T-helper 1 cell treated with Interleukin-12 subunit alpha and Interleukin-12 subunit beta and Interleukin-4 antibody, amounts not matched to agents 30 ng/mL and 1 ng/mL, for 36 hours (primary cell): ENCODE data around the gene DRICH1. TPM values are rescaled to one million over a fixed set of nuclear protein-coding genes. Genes with fewer than 3 reads are reported as not detected.
"Not testable (repeated sequence)": the region's sequence is repeated elsewhere in the genome, so short reads cannot be mapped to it uniquely, and the experiment has no call there.

Source experiments
- intact Hi-C: fragments of 100-400 bp; cut with micrococcal nuclease; formaldehyde crosslinking; loops from one replicate; pipeline ENCODE4 v1.15.1; 2024
- total RNA-seq: library from RNA; stranded (reverse); gene quantifications from 2 replicates; pipeline ENCODE4 v1.2.3, GENCODE V29; 2022

Gene DRICH1
- total RNA-seq, 1 donor from 2014 or later: 0.98 TPM

DNA sequence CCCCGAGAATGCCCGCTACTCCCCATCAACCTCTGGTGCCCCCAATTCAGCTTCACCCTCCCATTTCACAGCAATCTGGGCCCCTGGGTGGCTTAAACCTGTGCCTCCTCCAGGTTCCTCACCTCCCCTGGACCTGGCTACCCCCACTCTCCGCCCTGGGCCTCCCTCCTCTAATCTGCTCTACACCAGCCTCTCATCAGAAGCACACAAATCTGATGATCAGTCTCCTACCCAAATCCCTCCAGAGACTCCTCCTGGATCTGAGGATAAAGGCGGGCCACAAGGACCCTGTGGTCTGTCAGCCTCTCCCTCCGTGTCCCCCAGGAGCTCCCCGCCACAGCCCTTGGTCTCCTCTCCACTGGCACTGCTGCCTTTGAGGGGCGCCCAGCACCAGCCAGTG is 28.9 kb downstream of the DRICH1 start:
- intact Hi-C loops: no loop called here

DNA sequence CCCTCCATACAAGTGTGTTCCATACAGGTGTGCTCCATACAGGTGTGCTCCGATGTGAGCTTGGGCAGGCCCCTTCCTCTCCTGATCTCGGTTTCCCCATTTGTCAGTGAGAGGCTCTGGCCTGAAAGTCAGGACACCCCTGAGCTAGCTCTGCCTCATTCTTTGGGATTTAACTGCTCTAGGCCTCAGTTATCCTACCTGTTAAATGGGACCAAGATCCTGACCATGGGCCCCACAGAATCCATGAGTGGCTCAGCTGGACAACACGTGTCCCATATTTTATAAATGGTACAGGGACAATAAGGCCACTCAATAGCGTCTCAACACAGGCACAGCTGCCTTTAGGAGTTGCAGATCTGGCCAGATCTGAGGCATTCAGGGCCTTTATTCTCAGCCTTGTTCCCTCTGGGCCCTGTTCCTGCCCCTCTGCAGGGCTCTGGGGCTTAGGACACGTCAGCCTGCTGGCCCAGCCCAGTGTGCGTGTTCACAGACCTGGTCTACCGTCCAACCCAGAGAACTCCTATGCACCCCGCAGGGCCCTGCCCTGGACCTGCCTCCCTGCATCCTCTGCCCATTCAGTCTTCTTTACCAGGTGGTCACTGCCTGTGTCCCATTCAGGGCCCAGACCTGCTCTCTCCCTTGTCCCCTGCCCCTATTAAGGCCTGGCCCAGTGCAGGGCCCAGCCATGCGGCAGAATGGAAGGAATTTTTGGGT is 33.2 kb downstream of the DRICH1 start:
- intact Hi-C loops: no loop called here

DNA sequence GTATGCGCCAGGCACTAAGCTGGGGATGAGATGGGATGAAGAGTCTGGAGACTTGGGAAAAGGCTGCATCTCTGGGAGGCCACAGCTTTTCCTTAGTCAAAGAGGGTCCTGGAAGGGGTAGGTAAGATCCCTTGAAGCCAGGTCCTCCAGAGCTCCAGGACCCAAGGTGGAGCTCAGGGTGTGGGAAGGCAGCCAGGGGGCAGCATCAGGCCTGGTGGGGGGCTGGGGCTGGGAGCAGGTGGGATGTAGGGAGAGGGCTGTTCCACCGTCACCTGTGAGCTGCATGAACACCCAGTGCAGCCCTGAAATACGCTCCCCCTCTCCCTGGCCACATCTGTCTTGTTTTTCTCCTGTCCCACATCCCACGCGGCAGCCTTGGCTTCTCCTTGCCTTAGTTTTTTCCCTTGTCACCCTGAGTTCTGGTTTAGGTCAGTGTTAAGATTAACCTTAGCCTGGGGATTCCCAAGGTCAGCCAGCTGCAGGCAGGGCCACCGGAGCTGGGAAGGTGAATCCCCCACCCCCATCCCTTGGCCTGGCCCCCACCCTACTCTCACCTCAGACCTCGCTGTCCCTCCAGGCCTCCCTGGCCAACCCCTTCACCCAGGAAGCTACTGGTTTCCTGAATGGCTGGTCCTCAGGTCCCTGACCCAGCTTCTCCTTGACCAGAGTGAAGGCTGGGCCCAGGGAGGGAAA is 34.4 kb downstream of the DRICH1 start:
- intact Hi-C loops: not testable (repeated sequence)

DNA sequence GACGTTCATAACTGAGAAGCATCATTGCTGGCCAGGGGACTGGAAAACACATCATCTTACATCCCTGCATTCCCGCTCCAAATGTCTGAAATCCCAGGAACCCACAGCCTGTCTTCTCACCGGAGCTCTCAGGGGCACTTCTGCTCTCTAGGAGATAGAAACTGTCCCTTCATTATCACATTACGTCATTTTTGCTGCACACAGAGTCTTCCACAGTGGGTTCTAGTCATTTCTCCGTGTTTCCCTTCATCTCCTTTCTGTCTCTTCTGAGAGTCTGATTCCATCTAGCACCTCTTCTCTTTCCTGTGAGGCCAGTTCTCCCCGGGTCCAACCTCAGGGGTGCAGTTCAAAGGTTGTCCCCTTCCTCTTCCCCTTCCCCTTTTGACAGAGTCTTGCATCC is 36.2 kb downstream of the DRICH1 start:
- intact Hi-C loops: not testable (repeated sequence)

DNA sequence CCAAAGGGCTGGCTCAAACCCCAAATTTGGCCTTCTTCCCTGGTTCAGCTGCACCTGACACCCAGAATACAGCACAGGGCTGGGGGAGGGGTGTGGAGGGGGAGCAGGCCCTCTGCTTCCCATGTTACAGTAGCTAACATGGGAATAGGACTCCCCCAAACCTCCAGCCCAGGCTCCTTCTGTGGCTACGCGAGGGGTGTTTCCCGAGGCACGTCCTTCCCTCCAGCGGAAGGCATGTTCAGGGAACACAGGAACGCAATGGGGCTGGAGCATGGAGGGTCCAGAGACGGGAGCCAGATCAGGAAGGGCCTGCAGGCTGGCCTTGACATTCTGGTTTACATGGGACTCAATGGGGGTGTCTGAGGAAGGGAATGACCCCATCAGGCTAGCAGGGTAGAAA is 40.3 kb downstream of the DRICH1 start:
- intact Hi-C loops: loop anchor here (1.0 kb wide), 1 partner anchor 51 kb away; no protein-coding TSS in a partner anchor

DNA sequence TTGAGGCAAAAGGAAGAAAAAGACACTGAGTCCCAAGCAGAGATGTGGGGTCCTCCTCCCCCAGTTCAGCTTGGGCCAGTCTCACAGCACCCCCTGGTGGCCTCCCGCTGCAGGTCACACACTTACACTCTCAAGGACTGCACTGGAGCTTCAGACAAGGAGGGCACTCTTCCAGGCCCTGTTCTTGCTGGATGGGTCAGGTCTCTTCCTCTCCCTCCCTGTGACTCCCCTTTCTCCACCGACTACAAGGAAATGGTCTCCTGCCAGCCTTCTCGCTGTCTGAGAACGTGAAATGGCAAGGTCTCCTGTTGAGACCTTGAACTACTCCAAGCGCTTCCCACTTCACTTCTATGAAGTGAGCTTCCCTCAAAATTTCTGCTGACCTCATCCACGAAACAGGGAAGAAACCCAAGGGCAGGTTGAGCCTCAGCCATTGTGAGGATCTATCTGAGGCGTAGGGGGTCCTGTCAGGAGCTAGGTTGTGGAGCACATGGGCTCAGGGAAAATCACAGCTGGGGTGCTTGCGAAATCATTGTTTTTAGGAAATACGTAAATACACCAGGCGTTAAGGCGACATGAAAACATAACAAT is 40.8 kb downstream of the DRICH1 start:
- intact Hi-C loops: loop anchor here (1.0 kb wide), 1 partner anchor 50 kb away; no protein-coding TSS in a partner anchor

DNA sequence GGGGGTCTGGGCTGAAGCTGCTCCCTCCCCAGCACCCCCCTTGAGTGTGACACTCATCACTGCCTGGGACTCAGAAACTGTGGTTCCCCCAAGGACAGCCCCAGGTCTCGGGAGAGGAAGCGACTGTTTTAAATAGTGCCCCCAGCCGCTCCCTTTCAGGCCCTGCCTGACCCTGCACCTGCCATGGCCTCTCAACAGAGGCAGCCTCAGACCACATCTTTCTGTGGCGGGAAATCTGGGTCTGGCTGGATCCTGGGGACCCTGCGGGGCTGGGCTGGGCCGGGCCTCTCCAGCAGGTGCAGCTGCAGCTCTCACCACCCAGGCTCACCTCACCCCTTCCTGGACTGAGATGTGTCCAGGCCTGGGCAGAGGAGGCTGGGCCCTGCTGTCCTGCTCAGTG is 48.3 kb downstream of the DRICH1 start:
- intact Hi-C loops: no loop called here

DNA sequence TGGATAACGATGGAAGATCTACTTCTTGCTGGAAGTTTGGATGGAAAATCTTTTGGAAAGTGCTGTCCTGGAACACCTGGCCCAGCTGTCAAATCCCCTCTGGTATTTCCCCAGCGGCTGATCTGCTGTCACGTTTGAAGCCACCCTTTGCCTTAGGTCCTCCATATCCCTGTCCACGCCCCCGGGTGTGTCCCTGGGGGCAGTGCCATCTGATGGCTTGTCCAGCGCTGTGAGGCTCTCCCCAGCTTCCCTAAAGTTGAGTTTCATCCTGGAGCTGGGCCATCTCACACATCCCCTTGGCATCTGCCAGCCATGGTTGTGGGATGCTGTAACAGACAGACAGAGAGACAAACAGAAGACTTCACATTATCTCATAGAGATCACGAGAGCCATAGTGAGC is 49.0 kb downstream of the DRICH1 start:
- intact Hi-C loops: no loop called here

DNA sequence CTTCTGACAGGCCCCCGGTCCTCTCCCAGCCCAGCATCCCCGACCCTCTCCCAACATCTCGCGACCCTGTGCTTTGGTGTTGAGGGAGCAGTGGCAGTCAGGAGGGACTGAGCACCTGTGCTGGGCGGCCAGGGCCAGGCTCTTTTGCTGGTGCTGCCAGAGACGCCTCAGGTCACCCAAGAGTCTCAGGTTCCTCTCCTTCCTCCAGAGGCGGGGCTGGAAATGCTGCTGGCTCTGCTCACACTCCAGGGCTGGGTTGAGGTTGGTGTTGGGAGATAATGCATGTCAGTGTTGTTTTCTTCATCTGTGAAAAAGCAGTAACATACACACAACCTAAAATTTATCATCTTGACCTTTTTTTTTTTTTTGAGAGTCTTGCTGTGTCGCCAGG is 50.9 kb downstream of the DRICH1 start:
- intact Hi-C loops: no loop called here

DNA sequence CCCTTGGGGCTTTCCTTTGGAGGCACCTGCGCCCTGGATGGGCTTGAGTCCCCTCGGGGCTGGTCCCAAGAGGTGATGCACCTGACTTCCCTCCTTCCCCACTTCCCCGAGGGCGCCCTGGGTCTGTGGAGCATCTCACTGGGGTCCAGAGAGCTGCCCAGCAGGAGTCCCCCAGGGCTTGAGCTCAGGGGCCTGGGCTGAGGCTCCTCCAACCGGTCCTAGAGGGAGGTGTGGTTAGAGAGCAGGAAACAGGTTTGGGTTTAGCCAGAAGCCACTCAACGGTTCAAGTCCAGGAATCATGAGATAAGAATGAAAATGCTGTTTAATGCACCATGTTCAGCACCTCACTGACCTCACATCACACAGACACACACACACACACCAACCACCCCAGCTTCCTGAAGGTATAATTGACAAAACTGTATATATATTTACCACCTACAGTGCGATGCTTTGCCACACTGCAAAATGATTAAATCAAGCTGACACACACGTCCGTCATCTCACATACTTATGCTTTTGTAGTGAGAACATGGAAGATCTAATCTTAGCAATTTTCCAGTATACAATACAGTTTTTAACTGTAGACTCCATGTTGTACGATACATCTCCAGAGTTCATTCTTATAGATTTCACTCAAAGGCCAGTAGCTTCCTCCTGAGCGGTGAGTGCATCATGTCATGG is 51.4 kb downstream of the DRICH1 start:
- intact Hi-C loops: no loop called here

DNA sequence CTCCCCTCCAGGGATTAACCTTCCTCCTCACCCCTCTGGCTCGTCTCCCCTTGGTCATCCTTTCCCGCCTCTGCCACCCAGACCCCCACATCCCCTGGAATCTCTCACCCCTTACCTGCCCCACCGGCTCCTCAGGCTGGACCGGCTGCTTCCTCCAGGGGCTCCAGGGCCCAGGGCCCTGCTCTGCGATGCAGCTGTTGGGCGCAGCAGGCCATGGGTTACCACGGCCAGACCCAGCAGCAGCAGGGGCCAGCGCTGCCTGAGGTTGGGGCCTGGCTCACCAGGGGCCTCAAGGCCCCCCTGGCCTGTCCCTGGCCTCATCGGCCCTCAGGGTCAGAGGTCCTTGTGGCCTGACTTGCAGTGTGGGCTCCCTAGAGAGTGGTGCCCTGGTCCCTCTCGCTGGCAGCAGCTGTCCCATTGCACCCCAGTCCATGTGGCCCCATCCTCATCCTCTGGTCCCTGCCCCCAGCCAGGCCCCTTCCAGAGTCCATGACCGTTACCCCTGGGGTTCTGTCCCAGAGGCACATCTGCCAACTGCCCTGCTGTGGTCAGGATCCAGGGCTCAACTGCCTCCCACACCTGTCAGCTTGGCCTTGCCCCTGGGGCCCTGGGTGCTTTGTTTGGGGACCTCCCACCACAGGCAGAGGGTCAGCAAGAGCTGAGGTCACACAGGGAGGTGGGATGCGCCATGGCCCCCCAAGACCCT is 52.1 kb downstream of the DRICH1 start, which contains the start of gene IGLL1:
IGLL1 (minus strand) TSS at position 421 of the 706 bp plus-strand sequence; CDS start at position 321, 100 bp downstream.
- intact Hi-C loops: no loop called here

DNA sequence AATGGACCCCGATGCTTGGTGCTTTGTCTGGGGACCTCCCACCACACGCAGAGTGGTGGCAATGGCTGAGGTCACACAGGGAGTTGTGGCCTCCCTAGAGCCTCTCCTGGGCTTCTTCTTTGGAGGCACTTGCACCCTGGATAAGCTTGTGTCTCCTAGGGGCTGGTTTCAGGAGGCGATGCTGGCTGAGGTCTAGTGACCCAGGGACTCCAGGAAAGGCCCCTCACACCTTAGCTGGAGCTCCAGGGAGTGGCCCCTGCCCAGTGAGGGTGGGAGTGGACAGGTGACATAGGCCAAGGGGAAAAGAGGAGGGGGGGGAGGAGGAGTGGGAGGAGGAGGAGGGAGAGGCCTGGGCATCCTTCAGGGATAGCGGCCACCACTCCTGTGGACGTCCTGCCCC is 52.8 kb downstream of the DRICH1 start:
- intact Hi-C loops: no loop called here

DNA sequence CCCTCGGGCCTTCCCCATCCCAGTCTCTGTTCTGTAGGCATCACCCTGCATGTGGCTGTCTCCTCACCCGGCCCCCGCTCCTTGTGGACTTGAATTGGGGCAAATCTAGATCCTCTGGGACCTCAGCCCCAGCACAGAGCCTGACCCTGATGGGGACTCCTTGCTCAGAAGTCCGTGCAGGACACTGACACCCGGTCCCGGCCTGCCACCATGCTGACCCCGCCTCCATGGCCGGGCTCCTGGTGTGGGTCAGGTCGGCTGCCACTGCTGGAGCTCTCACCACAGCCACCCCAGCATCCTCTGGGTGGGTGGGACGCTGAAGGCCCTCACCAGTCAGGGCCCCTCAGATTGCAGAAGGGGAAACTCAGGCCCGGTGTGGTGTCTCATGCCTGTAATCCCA is 53.8 kb downstream of the DRICH1 start:
- intact Hi-C loops: no loop called here

DNA sequence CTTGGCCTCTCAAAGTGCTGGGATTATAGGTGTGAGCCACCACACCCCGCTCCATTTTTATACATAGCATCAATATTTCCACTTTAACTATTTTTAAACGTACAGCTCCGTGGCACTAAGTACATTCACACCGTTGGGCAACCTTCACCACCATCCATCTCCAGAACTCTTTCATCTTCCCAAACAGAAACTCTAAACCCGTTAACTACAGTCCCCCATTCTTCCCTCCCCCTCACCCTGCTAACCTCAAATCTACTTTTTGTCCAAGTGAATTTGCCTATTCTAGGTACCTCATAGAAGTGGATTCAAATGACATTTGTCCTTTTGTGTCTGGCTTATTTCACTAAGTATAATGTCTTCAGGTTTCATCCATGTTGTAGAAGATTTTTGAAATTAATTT is 55.4 kb downstream of the DRICH1 start:
- intact Hi-C loops: no loop called here

DNA sequence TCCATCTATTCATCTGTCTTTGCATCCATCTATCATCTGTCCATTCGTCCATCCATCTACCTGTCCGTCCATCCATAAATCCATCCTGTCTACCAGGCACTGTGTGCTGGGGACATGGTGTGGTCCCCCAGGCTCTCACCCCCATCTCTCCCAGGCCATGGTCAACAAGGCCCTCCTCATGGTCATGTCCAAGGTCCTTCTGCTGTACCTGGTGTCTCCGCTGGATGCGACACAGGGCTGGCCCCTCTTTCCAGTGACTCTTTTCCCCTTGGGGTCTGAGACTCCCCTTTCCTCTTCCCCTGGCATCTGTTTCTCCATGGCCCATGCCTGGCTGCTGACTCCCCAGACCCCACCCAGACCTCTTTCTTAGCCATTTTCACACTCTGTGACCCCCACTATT is 56.5 kb downstream of the DRICH1 start:
- intact Hi-C loops: no loop called here

DNA sequence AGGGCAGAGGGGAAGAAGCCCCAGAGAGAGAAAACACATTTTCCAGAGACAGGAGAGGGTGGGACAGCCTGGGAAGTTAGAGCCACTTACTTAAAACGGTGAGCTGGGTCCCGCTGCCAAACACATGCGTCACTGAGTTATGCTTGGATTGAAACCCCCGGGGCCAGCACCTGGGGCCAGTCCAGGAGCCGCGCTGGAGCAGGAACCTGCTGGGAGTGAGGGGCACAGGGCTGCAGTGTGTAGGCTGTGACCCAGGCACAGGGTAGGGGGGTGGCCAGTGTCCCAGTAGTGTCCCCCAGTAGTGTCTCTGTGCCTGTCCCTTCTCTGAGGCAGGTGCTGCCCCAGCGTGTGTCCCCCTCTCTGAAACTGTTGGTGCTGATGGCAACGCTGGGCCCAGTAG is 57.2 kb downstream of the DRICH1 start:
- intact Hi-C loops: no loop called here

DNA sequence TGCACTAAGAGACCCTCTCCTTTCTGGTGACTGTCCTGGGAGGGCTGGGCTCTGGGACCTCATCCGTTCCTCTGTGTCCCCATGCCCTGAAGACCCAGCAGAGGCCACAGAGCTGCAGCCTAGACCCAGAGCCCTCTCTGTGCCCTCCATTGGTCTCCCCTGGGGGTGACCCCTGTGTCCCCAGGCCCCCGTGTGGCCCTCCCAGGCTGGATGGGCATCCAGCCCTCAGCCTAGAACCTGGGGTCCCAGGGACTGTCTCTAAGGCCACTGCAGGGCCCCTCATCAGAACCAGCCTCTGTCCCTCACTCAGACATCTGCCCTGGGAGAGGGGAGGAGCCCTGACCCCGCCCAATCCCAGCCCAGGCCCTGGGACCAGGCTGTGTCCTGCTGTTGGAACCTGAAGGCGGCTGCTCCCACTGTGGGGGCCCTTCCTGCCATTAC is 57.7 kb downstream of the DRICH1 start:
- intact Hi-C loops: no loop called here

DNA sequence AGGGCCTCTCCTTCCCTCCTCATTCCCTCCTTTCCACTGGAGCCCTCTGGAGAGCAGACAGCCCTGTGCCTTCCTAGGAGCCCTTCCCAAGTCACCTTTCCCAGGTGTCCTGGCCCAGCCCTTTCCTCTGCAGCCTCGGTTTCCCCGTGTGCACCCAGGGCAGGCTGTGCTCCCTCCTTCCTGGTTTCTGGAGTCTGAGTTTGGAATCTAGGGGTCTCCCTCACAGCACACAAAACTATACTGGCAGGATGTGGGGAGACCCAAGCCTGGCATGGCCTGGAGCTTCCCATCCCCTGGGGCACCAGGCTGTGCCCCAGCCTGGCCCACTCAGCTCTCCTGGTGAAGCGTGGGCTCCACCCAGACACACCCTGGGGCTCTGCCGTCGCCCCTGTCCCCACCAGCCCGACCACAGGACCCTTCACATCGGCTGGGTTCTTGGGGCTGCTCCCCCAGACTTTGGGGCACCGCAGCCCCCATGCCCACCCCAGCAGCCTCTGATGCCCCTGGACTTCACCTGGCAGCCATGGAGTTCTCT is 58.4 kb downstream of the DRICH1 start:
- intact Hi-C loops: not testable (repeated sequence)

DNA sequence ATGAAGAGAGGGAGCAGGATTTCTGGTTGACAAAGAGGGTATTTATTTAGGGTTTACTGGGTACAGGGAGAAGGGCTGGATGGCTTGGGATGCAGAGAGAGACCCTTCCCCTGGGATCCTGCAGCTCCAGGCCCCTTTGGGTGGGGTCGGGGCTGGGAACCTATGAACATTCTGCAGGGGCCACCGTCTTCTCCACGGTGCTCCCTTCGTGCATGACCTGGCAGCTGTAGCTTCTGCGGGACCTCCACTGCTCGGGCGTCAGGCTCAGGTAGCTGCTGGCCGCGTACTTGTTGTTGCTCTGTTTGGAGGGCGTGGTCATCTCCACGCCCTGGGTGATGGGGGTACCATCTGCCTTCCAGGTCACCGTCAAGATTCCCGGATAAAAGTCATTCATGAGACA is 59.0 kb downstream of the DRICH1 start:
- intact Hi-C loops: not testable (repeated sequence)

DNA sequence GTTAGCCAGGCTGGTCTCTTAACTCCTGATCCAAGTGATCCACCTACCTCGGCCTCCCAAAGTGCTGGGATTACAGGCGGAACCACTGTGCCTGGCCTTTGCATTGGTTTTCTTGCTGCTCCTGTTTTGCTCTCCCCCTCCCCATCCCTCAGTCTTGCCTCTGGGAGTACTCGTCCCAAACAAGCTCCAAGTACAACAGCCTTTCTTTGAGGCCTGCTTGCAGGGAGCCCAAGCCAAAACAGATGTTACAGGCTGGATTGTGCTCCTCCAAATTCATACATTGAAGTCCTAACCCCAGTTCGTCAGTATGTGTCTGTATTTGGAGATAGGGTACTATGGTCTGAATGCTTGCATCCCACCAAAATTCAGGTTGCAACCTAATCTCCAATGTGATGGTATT is 60.6 kb downstream of the DRICH1 start:
- intact Hi-C loops: no loop called here

DNA sequence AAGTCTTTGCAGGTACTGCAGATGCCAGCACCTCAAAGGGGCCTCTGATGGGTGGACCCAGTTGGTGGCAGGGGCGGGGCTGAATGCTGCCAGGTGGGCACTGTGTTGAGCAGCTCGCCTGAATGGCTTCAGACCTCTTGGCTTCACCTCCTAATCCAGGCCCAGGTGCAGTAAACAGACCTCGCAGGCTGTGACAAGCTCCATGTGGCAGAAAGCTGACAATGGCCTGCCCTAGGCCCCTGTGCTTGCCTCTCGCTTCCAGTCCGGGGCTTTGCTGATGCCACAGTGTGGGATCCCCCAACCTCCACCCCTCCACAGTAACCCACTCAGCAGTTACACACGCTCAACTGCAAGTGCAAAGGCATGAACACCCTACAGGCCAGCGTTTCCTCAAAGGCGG is 61.4 kb downstream of the DRICH1 start:
- intact Hi-C loops: no loop called here
